HG02642 (cell line): ENCODE data around the gene ARMC5.

Experiments
- ATAC-seq: cut with Tn5 transposase; IDR thresholded peaks from one replicate; pipeline ENCODE4 v1.9.1; 2021; ENCODE audit warnings: mild to moderate bottlenecking; ENCODE audit not compliant: unreplicated experiment, poor library complexity

ARMC5 gene

GRCh38 chr16:31461201-31461920 is 2.1 kb downstream of the ARMC5 start:
- ATAC-seq = no peak

DNA sequence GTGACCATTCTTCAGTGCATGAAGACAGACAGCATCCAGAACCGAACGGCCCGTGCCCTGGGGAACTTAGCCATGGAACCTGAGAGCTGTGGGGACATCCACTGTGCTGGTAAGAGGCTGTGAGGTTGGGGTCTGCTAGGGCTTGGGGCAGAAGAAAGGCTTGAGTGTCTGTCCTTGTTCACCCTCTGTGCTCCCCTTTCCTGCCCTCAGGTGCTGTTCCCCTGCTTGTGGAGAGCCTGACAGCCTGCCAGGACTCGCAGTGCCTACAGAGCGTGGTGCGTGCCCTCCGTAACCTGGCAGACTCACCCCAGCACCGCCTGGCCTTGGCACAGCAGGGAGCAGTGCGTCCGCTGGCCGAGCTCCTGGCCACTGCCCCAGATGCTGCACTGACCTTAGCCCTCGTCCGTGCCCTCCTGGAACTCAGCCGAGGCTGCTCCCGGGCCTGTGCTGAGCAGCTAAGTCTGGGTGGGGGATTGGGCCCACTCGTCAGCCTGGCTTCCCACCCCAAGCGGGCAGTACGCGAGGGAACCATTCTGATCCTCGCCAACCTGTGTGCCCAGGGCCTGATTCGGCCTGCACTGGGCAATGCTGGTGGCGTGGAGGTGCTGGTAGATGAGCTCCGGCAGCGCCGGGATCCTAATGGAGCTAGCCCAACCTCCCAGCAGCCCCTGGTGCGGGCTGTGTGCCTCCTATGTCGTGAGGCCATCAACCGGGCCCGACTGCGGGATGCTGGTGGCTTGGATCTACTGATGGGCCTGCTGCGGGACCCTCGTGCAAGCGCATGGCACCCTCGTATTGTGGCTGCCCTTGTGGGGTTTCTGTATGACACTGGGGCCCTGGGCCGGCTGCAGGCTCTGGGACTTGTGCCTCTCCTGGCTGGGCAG is 2.9 kb downstream of the ARMC5 start:
- ATAC-seq = no peak

GRCh38 chr16:31464348-31464769 is 5.1 kb downstream of the ARMC5 start:
- ATAC-seq = no peak

GRCh38 chr16:31464781-31465260 is 5.5 kb downstream of the ARMC5 start:
- no peak for ATAC-seq

DNA sequence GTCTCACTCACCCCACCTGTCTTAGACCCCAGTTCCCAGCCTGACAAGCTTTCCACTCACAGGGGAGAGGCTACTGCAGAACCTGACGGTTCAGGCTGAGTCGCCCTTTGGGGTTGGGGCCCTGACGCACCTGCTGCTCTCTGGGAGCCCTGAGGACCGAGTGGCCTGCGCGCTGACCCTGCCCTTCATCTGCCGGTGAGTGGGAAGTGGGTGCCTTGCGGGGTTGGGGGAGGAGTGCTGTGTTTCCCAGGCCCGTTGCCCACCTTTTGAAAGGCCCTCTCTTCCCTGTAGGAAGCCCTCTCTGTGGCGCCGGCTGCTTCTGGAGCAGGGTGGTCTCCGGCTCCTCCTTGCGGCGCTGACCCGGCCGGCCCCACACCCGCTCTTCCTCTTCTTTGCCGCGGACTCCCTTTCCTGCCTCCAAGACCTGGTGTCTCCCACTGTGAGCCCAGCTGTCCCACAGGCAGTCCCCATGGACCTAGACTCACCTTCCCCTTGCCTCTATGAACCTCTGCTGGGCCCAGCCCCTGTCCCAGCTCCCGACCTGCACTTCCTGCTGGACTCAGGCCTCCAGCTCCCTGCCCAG is 6.6 kb downstream of the ARMC5 start:
- no peak for ATAC-seq

DNA sequence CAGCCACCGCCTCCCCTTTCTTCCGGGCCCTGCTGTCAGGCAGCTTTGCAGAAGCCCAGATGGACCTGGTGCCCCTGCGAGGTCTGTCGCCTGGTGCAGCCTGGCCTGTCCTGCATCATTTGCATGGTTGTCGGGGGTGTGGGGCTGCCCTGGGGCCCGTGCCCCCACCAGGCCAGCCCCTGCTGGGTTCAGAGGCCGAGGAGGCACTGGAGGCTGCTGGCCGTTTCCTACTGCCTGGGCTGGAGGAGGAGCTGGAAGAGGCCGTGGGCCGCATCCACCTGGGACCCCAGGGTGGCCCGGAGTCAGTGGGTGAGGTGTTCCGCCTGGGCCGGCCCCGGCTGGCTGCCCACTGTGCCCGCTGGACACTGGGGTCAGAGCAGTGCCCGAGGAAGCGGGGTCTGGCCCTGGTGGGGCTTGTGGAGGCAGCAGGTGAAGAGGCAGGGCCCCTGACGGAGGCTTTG is 7.1 kb downstream of the ARMC5 start:
- no peak for ATAC-seq

DNA sequence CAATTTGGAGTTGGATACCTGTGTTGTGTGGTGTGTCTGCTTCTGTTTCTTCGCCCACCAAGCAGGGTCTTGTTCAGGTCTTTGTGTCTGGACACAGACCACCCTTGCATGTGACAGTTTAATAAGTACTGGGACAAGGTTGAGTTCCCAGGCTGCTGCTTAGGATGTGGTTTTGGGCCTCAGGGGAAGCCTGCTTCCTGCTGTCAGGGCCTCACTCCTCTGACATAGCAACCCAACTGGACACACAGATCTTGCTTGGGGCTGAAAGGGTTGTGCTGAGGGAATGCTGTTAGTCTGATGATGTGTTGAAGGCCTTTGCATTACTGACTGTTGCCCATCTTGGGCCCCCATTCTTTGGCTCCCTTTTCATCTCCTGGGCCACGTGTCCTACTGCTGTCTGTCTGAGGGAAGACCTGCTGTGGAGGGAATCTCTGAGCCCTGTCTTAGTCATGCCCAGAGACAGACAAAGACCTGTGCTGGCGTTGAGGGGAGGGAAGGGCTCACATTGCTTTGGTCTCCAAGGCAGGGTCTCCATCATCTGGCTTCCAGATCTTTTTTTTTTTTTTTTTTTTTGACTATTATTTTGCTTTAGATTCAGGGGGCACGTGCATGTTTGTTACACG is 8.0 kb downstream of the ARMC5 start:
- ATAC-seq = no peak

GRCh38 chr16:31467858-31468257 is 8.6 kb downstream of the ARMC5 start:
- no peak for ATAC-seq

- no peak for ATAC-seq
Measured at GRCh38 chr16:31470615-31471014, 11.3 kb downstream of the ARMC5 start.

- ATAC-seq = no peak
Measured at GRCh38 chr16:31471241-31471874, 12.1 kb downstream of the ARMC5 start.

DNA sequence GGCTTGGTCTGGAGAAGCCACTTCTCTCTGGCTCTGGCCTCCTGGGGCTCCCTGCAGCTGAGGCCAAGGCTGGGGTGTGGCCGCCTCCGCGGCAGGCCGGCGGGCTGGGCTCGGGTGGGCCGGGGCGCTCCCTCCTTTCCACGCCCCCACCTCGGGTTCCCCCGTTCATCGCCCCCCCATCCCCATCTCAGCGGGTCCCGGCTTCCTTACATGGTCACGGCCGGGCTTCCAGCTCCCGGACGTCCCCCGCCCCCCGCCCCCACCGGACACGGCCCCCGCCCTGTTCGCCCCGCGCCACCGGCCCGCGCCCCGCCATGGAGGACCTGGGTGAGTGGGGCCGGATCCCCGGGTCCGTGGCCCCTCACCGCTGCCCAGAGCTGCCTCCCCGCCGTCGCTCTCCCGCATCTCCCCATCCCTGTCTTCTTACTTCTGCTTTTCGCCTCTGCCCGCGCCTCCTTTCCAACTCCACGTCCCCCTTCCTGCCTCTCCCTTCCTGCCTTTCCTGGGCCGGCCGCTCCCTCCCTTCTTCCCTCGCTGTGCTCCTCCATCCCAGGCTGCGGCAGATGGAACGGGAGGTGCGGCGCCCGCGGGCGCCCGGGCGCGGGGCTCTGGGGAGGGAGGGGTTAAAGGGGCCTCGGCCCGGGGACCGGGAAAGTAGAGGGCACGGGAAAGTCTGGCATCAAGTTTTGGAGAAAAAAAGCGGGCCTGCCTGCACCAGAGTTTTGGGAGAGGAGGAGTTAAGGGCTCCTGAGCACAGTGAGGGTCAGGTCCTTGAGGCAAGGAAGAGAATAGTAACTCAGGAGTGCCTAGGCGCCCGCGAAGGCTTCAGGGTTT is 12.8 kb downstream of the ARMC5 start, which contains the start of gene TGFB1I1:
TGFB1I1 (plus strand) TSS at position 278 of the 834 bp plus-strand sequence; CDS start at position 315, 37 bp downstream.
- no peak for ATAC-seq

- no peak for ATAC-seq
Measured at GRCh38 chr16:31472709-31473203, 13.5 kb downstream of the ARMC5 start.

- ATAC-seq = no peak
Measured at GRCh38 chr16:31473264-31473984, 14.1 kb downstream of the ARMC5 start.

- ATAC-seq = no peak
Measured at GRCh38 chr16:31474173-31474714, 14.9 kb downstream of the ARMC5 start.

GRCh38 chr16:31474773-31475738 is 15.8 kb downstream of the ARMC5 start:
- no peak for ATAC-seq

DNA sequence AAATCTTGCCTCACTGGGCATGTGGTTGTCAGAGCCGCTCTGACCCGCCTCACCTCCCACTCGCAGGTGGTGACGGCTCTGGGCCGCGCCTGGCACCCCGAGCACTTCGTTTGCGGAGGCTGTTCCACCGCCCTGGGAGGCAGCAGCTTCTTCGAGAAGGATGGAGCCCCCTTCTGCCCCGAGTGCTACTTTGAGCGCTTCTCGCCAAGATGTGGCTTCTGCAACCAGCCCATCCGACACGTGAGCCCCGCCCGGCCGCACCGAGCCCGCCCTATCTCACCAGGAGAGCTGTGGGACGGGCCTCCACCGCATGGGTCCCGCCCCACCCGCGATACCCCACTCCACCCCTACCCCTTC is 16.6 kb downstream of the ARMC5 start:
- no peak for ATAC-seq
